Measurements from ENCODE around the gene AFG3L2. TPM values are rescaled to one million over a fixed set of nuclear protein-coding genes. Genes with fewer than 3 reads are reported as not detected.
A peak's percentile ranks its signal among the peaks of the same experiment; 100 is the strongest.

Gene AFG3L2
- total and polyA plus RNA-seq, 9 of the 15 experiments (the other 6 are each of a cell fraction or from before 2014, with no cell fraction given): 24.1 to 109 (median 84.0) TPM

DNA sequence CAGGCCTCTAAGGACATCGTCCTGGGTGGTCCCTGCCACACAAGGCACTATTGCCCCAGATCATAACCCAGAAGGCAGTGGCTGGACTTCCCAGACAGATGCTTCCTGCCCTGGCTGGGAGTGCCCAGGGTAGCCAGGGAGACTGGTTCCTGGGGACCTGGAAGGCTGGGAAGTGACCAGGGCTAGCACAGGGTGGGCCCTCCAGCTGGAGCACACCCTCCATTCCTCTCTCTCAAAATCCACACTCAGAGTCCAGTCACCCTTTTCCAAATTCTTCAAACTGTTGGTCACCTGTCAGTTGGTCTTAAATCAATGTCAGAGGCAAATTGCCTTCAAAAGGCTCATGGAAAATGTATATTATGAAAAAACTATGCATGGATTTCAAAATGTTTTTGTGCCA, 80.6 kb downstream of the AFG3L2 start (continued):
- TF ChIP-seq, protein P1, sequence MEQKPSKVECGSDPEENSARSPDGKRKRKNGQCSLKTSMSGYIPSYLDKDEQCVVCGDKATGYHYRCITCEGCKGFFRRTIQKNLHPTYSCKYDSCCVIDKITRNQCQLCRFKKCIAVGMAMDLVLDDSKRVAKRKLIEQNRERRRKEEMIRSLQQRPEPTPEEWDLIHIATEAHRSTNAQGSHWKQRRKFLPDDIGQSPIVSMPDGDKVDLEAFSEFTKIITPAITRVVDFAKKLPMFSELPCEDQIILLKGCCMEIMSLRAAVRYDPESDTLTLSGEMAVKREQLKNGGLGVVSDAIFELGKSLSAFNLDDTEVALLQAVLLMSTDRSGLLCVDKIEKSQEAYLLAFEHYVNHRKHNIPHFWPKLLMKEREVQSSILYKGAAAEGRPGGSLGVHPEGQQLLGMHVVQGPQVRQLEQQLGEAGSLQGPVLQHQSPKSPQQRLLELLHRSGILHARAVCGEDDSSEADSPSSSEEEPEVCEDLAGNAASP (IDR thresholded peaks at IDR 0.05): no peak
- TF ChIP-seq ARNT (IDR thresholded peaks at IDR 0.05): no peak
- TF ChIP-seq, protein P2, sequence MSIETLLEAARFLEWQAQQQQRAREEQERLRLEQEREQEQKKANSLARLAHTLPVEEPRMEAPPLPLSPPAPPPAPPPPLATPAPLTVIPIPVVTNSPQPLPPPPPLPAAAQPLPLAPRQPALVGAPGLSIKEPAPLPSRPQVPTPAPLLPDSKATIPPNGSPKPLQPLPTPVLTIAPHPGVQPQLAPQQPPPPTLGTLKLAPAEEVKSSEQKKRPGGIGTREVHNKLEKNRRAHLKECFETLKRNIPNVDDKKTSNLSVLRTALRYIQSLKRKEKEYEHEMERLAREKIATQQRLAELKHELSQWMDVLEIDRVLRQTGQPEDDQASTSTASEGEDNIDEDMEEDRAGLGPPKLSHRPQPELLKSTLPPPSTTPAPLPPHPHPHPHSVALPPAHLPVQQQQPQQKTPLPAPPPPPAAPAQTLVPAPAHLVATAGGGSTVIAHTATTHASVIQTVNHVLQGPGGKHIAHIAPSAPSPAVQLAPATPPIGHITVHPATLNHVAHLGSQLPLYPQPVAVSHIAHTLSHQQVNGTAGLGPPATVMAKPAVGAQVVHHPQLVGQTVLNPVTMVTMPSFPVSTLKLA (conservative IDR thresholded peaks at IDR 0.05): no peak
- TF ChIP-seq, protein P3, sequence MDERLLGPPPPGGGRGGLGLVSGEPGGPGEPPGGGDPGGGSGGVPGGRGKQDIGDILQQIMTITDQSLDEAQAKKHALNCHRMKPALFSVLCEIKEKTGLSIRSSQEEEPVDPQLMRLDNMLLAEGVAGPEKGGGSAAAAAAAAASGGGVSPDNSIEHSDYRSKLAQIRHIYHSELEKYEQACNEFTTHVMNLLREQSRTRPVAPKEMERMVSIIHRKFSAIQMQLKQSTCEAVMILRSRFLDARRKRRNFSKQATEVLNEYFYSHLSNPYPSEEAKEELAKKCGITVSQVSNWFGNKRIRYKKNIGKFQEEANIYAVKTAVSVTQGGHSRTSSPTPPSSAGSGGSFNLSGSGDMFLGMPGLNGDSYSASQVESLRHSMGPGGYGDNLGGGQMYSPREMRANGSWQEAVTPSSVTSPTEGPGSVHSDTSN (CRISPR knock-in tag; IDR thresholded peaks at IDR 0.05; ENCODE audit: low read depth): no peak
- TF ChIP-seq, protein P3 (tag; conservative IDR thresholded peaks at IDR 0.05; ENCODE audit: low read depth): peak; percentile 69
- TF ChIP-seq ERF (CRISPR knock-in tag; IDR thresholded peaks at IDR 0.05): no peak
- TF ChIP-seq, protein P4, sequence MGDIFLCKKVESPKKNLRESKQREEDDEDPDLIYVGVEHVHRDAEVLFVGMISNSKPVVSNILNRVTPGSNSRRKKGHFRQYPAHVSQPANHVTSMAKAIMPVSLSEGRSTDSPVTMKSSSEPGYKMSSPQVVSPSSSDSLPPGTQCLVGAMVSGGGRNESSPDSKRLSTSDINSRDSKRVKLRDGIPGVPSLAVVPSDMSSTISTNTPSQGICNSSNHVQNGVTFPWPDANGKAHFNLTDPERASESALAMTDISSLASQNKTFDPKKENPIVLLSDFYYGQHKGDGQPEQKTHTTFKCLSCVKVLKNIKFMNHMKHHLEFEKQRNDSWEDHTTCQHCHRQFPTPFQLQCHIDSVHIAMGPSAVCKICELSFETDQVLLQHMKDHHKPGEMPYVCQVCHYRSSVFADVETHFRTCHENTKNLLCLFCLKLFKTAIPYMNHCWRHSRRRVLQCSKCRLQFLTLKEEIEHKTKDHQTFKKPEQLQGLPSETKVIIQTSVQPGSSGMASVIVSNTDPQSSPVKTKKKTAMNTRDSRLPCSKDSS (IDR thresholded peaks at IDR 0.05; ENCODE audit: low read depth, partially characterized antibody): no peak
- TF ChIP-seq ZFP36 (IDR thresholded peaks at IDR 0.05; ENCODE audit: low read depth, low read length, partially characterized antibody): no peak
- TF ChIP-seq NFRKB (IDR thresholded peaks at IDR 0.05; ENCODE audit: low read depth): no peak
